A549 (cell line): Measurements from ENCODE around the gene KIAA0513. TPM values are rescaled to one million over a fixed set of nuclear protein-coding genes. Genes with fewer than 3 reads are reported as not detected.

Experiments used
- ATAC-seq, 2 experiments: fragments of 200-7000 bp in 1 of 2; fragments of >200 bp in 1 of 2; cut with Nextera tagmentation in 1 of 2; cut with Tn5 transposase in 1 of 2; 3 replicates each; pipeline versions ENCODE4 v1.8.0 to v1.9.1; 2018 to 2020; ENCODE audit warnings: mild to moderate bottlenecking in 1 of 2, moderate library complexity in 1 of 2
- CTCF ChIA-PET: fragments of 300-600 bp; sonication (Branson Sonifier 250); formaldehyde crosslinking; extraction: SDS; loops from one replicate; lab custom pipeline; 2021; ENCODE audit warnings: antibody characterized with exemption, inconsistent platforms; lab: Yijun Ruan, JAX
- POLR2A ChIA-PET: fragments of 350-600 bp; formaldehyde crosslinking; extraction: SDS; loops from one replicate; lab custom pipeline; 2021; ENCODE audit warnings: antibody characterized with exemption, inconsistent platforms; lab: Yijun Ruan, JAX
- DNase-seq, 2 experiments: peaks; one replicate each; pipeline versions ENCODE4 v3.0.0 to v3.0.0-alpha.2; 2011 to 2016; ENCODE audit warnings: low read depth in 1 of 2, low spot score in 1 of 2
- FAIRE-seq: peaks from 2 replicates; lab custom pipeline; 2011; peaks lifted over from hg19 to GRCh38; lab: Jason Lieb, UNC
- H3K27ac ChIP-seq, 2 experiments: fragments of >200 bp; sonication (Bioruptor Twin); formaldehyde crosslinking; 3 replicates each; pipeline ENCODE4 v1.5.1; 2016 to 2017
- H3K4me1 ChIP-seq: fragments of >200 bp; sonication (Bioruptor Twin); formaldehyde crosslinking; 3 replicates; pipeline ENCODE4 v1.6.1; 2016
- H3K4me2 ChIP-seq: fragments of >200 bp; sonication (Bioruptor Twin); formaldehyde crosslinking; 3 replicates; pipeline ENCODE4 v1.6.1; 2016
- H3K4me3 ChIP-seq: fragments of >200 bp; sonication (Bioruptor Twin); formaldehyde crosslinking; 3 replicates; pipeline ENCODE4 v1.5.1; 2016
- H3K9me3 ChIP-seq: fragments of >200 bp; sonication (Bioruptor Twin); formaldehyde crosslinking; 3 replicates; pipeline ENCODE4 v1.6.1; 2016
- ATOH8 ChIP-seq: fragments of 250-450 bp; sonication (Bioruptor Pico); IDR thresholded peaks from 2 replicates; pipeline ENCODE4 v1.5.0; 2020; ENCODE audit warnings: low read depth, mild to moderate bottlenecking, moderate library complexity
- CBX2 ChIP-seq: fragments of 200-600 bp; sonication (generic); IDR thresholded peaks from 2 replicates; pipeline ENCODE4 v1.6.1; 2016; ENCODE audit warnings: low read depth, mild to moderate bottlenecking, borderline replicate concordance
- CBX8 ChIP-seq: fragments of 200-600 bp; sonication (generic); IDR thresholded peaks from 2 replicates; pipeline ENCODE4 v1.6.1; 2016
- CEBPB ChIP-seq, 2 experiments: fragments of >200 bp in 1 of 2; sonication (Bioruptor Twin) in 1 of 2; formaldehyde crosslinking in 1 of 2; IDR thresholded peaks; 2 replicates each; pipeline ENCODE4 v1.6.1; 2012 to 2016
- CHD2 ChIP-seq: fragments of 150-350 bp; IDR thresholded peaks from 2 replicates; pipeline ENCODE4 v1.6.1; 2014; ENCODE audit warnings: low read length; ENCODE audit not compliant: partially characterized antibody
- CHD4 ChIP-seq: fragments of 200-600 bp; sonication (generic); IDR thresholded peaks from 2 replicates; pipeline ENCODE4 v1.6.1; 2016; ENCODE audit warnings: antibody characterized with exemption, mild to moderate bottlenecking, borderline replicate concordance
- EHF ChIP-seq: fragments of 250-450 bp; sonication (Bioruptor Pico); IDR thresholded peaks from 2 replicates; pipeline ENCODE4 v1.5.0; 2020; ENCODE audit warnings: mild to moderate bottlenecking
- EHMT2 ChIP-seq: fragments of 200-600 bp; sonication (generic); IDR thresholded peaks from 2 replicates; pipeline ENCODE4 v1.6.1; 2016; ENCODE audit warnings: antibody characterized with exemption, low read depth, mild to moderate bottlenecking, moderate library complexity
- ELK1 ChIP-seq: fragments of 150-350 bp; IDR thresholded peaks from 2 replicates; pipeline ENCODE4 v1.6.1; 2014; ENCODE audit warnings: low read depth, mild to moderate bottlenecking, low read length
- EP300 ChIP-seq, 2 experiments: fragments of >200 bp; sonication (Bioruptor Twin); formaldehyde crosslinking; IDR thresholded peaks; 2 replicates in 1 of 2; 3 replicates in 1 of 2; pipeline ENCODE4 v1.6.1; 2016 to 2017
- FOSL2 ChIP-seq, 2 experiments: fragments of 450-650 bp in 1 of 2; fragments of >200 bp in 1 of 2; sonication (Bioruptor Twin) in 1 of 2; formaldehyde crosslinking; IDR thresholded peaks; 2 replicates each; pipeline versions ENCODE4 v1.5.0 to v1.6.1; 2016 to 2020; ENCODE audit warnings: mild to moderate bottlenecking in 1 of 2, moderate library complexity in 1 of 2
- HOXB5 ChIP-seq: fragments of 250-450 bp; sonication (Bioruptor Pico); IDR thresholded peaks from 2 replicates; pipeline ENCODE4 v1.5.0; 2020; ENCODE audit warnings: mild to moderate bottlenecking, moderate library complexity
- JUNB ChIP-seq: fragments of >200 bp; sonication (Bioruptor Twin); formaldehyde crosslinking; IDR thresholded peaks from 2 replicates; pipeline ENCODE4 v1.6.1; 2016
- MAZ ChIP-seq: fragments of 150-350 bp; IDR thresholded peaks from 2 replicates; pipeline ENCODE4 v1.6.1; 2014; ENCODE audit warnings: antibody characterized with exemption, low read depth, low read length, borderline replicate concordance
- MYC ChIP-seq: IDR thresholded peaks from 2 replicates; pipeline ENCODE4 v1.6.1; 2012; ENCODE audit warnings: mild to moderate bottlenecking, inconsistent platforms, low read length, improper control_type of control experiment, borderline replicate concordance
- NR3C1 ChIP-seq: fragments of >200 bp; sonication (Bioruptor Twin); formaldehyde crosslinking; IDR thresholded peaks from 3 replicates; pipeline ENCODE4 v1.6.1; 2017
- PHF8 ChIP-seq: fragments of 200-600 bp; sonication (generic); IDR thresholded peaks from 2 replicates; pipeline ENCODE4 v1.6.1; 2016; ENCODE audit warnings: low read depth, mild to moderate bottlenecking, antibody characterized with exemption, moderate library complexity, borderline replicate concordance
- POLR2A ChIP-seq: IDR thresholded peaks from 2 replicates; pipeline ENCODE4 v1.6.1; 2012; ENCODE audit warnings: mild to moderate bottlenecking, low read length
- RAD21 ChIP-seq, 2 experiments: fragments of >200 bp in 1 of 2; sonication (Bioruptor Twin) in 1 of 2; formaldehyde crosslinking in 1 of 2; IDR thresholded peaks in 1 of 2; conservative IDR thresholded peaks in 1 of 2; 2 replicates in 1 of 2; 3 replicates in 1 of 2; pipeline ENCODE4 v1.6.1; 2012 to 2018; ENCODE audit warnings: inconsistent platforms in 1 of 2
- SMC3 ChIP-seq: fragments of >200 bp; sonication (Bioruptor Twin); formaldehyde crosslinking; IDR thresholded peaks from 3 replicates; pipeline ENCODE4 v1.6.1; 2018; ENCODE audit warnings: inconsistent platforms
- SREBF2 ChIP-seq: fragments of 450-650 bp; IDR thresholded peaks from 2 replicates; pipeline ENCODE4 v1.6.1; 2014; ENCODE audit warnings: mild to moderate bottlenecking, moderate library complexity
- TFCP2L1 ChIP-seq: fragments of 250-450 bp; sonication (Bioruptor Pico); IDR thresholded peaks from 2 replicates; pipeline ENCODE4 v1.5.0; 2021; ENCODE audit warnings: mild to moderate bottlenecking
- TP53 ChIP-seq: fragments of 250-450 bp; sonication (Bioruptor Pico); IDR thresholded peaks from 2 replicates; pipeline ENCODE4 v1.5.0; 2021; ENCODE audit warnings: mild to moderate bottlenecking, moderate library complexity
- ZSCAN20 ChIP-seq: fragments of 250-450 bp; sonication (Bioruptor Pico); IDR thresholded peaks from 2 replicates; pipeline ENCODE4 v1.8.0; 2022; ENCODE audit warnings: mild to moderate bottlenecking, moderate library complexity
- WGBS: methylation state at CpG from one replicate; pipeline ENCODE4 v1.1.6; 2017; ENCODE audit errors: missing lambda C conversion rate; 5-methylcytosine and 5-hydroxymethylcytosine counted together
- polyA plus RNA-seq, 4 experiments: library from polyadenylated mRNA; depleted of rRNA in 3 of 4; stranded (reverse); fragments of >200 nt; fragmentation: RNase III in 1 of 4; extraction: RNeasy Plus Mini Kit Qiagen cat#74134 plus additional on column Dnase treatment in 1 of 4; gene quantifications; 2 replicates in 3 of 4; 3 replicates in 1 of 4; pipeline ENCODE4 v1.2.3, GENCODE V29; 2011 to 2017

KIAA0513 gene
- polyA plus RNA-seq, 2 of the 4 experiments (the other 2 are of a cell fraction): 1.8 TPM

- ATAC-seq (no peak), FAIRE-seq (no peak), DNase-seq (no peak)
- Histone ChIP-seq H3K4me3 (no peak overlapping the region), H3K4me1 (peaks cover 4% of the 10 kb centered on the region; the same call in 1 of the 3 replicates), H3K27ac (no peak overlapping the region), H3K4me2 (no peak overlapping the region), H3K9me3 (no peaks in the 10 kb centered on the region)
- CTCF ChIA-PET: interaction anchor here (0.6 to 19.5 kb wide), 6 partner anchors 9 to 253 kb away, joined by 3 to 452 read pairs (median 4); no protein-coding TSS in a partner anchor
- POLR2A ChIA-PET: no interaction called here
- TF ChIP-seq HOXB5 (CRISPR knock-in tag) (no peak), SMC3 (no peak), MAZ (no peak)
- WGBS: 81% methylated on average over 4 of the region's 4 CpGs
These were observed 48.1 kb upstream of the KIAA0513 start for GRCh38 chr16:84979516-84979915.

- FAIRE-seq (no peak), DNase-seq (no peak), ATAC-seq (no peak)
- no peak overlapping the region for H3K4me2 ChIP-seq
- peaks cover 23% of the 10 kb centered on the region for H3K4me1 ChIP-seq
- ChIA-PET POLR2A (interaction anchor here (1.4 kb wide), 1 partner anchor 12 kb away, joined by 4 read pairs; no protein-coding TSS in a partner anchor), CTCF (interaction anchor here (0.8 to 5.4 kb wide), 9 partner anchors 12 to 244 kb away, joined by 3 to 49 read pairs (median 4); no protein-coding TSS in a partner anchor)
- H3K27ac ChIP-seq: no peak overlapping the region; a peak in 1 of 6 replicates
- no peak for TF ChIP-seq SREBF2
- no peak for TF ChIP-seq ELK1
- TF ChIP-seq RAD21 (conservative IDR thresholded peaks at IDR 0.05 in 1 of 2, IDR thresholded peaks at IDR 0.05 in 1 of 2): no peak
- TF ChIP-seq TP53 (CRISPR knock-in tag): no peak
- TF ChIP-seq NR3C1: no peak
- TF ChIP-seq CHD4: no peak
- no peak overlapping the region for H3K4me3 ChIP-seq
- H3K9me3 ChIP-seq: no peaks in the 10 kb centered on the region
- 87% methylated on average over 9 of the region's 9 CpGs for WGBS
These were observed 45.2 kb upstream of the KIAA0513 start for GRCh38 chr16:84982434-84982833.

GRCh38 chr16:84985079-84986065 lies 42.2 kb upstream of the KIAA0513 start:
- peak overlapping the region; percentile 58 to 85 for H3K27ac ChIP-seq
- peak overlapping the region; percentile 40 for H3K4me2 ChIP-seq
- DNase-seq: peak in 1 of 2 experiments; percentile 33
- no peak for FAIRE-seq
- ChIA-PET CTCF (interaction anchor here (0.6 to 1.6 kb wide), 7 partner anchors 14 to 108 kb away, joined by 3 to 5 read pairs (median 3); partner anchors contain the start of gene KIAA0513), POLR2A (interaction anchor here (0.6 kb wide), 1 partner anchor 19 kb away, joined by 3 read pairs; no protein-coding TSS in a partner anchor)
- 67% methylated on average over 15 of the region's 15 CpGs for WGBS
- H3K4me3 ChIP-seq: no peak overlapping the region
- H3K4me1 ChIP-seq: peaks cover 19% of the 10 kb centered on the region
- no peaks in the 10 kb centered on the region for H3K9me3 ChIP-seq
- no peak for TF ChIP-seq RAD21 (conservative IDR thresholded peaks at IDR 0.05 in 1 of 2, IDR thresholded peaks at IDR 0.05 in 1 of 2)
- TF ChIP-seq FOSL2 (IDR thresholded peaks at IDR 0.05): no peak
- peak; percentile 61 for TF ChIP-seq FOSL2 (CRISPR knock-in tag; IDR thresholded peaks at IDR 0.05)
- TF ChIP-seq ATOH8 (CRISPR knock-in tag): no peak
- TF ChIP-seq CEBPB (IDR thresholded peaks at IDR 0.05): peak in 1 of 2 experiments; percentile 22; a peak in 1 of 4 replicates
- peak in 1 of 2 experiments; percentile 56; a peak in 3 of 6 replicates for ATAC-seq

- DNase-seq (no peak), FAIRE-seq (no peak)
- TF ChIP-seq EP300 (IDR thresholded peaks at IDR 0.05): no peak
- TF ChIP-seq MYC: no peak
- TF ChIP-seq HOXB5 (CRISPR knock-in tag): no peak
- no peak for TF ChIP-seq EHF (CRISPR knock-in tag)
- no peak for TF ChIP-seq ELK1
- no peak for TF ChIP-seq JUNB
- no peak for TF ChIP-seq CBX2
- no peak for TF ChIP-seq EHMT2
- no peak for TF ChIP-seq POLR2A
- TF ChIP-seq SMC3: no peak
- TF ChIP-seq TFCP2L1 (CRISPR knock-in tag): no peak
- TF ChIP-seq CBX8: no peak
- TF ChIP-seq ZSCAN20 (CRISPR knock-in tag): no peak
- no peak for TF ChIP-seq PHF8
- no peak for TF ChIP-seq CHD2
- TF ChIP-seq, all 56 proteins: peak for 0
- CTCF ChIA-PET: interaction anchor here (0.6 to 1.6 kb wide), 7 partner anchors 15 to 107 kb away, joined by 3 to 5 read pairs (median 3); partner anchors contain the start of gene KIAA0513
- POLR2A ChIA-PET: interaction anchor here (0.6 kb wide), 1 partner anchor 18 kb away, joined by 3 read pairs; no protein-coding TSS in a partner anchor
- H3K27ac ChIP-seq: peak overlapping the region; percentile 48 to 85
- peak overlapping the region; percentile 40 for H3K4me2 ChIP-seq
- no peaks in the 10 kb centered on the region for H3K9me3 ChIP-seq
- 94% methylated on average over 21 of the region's 22 CpGs for WGBS
- no peak overlapping the region for H3K4me3 ChIP-seq
- no peak for ATAC-seq
- H3K4me1 ChIP-seq: peaks cover 19% of the 10 kb centered on the region
These were observed 41.5 kb upstream of the KIAA0513 start for GRCh38 chr16:84986102-84986501.
